22Rv1 (cell line): ENCODE measurements around the gene DENND1A.

Source experiments
- ZFX ChIP-seq: fragments of 450-650 bp; IDR thresholded peaks from 2 replicates; pipeline ENCODE4 v1.6.1; 2017; ENCODE audit warnings: antibody characterized with exemption, borderline replicate concordance
- TF ChIP-seq, protein P1 (sequence below): fragments of 450-650 bp; IDR thresholded peaks from 2 replicates; pipeline ENCODE4 v1.5.1; 2017; ENCODE audit warnings: mild to moderate bottlenecking

DNA sequence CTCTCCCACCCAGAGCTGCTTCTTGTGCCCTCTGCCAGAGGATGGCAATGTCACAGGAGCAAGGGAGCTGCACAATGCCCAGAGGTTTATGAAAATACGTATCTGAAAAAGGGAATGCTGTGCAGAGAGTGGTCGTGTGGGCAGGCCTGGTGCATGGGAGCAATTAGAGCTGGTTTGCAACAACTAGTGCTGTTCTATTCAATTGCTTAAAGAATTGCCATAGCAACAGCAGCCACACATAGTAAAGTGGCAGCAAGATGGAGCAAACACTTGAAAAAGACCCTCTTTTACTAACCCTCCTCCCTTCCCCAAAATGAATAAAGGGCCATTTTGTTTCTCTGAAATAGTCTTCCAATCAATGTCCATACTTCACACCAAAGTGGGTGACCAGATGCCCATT lies 407.7 kb downstream of the DENND1A start:
- TF ChIP-seq, protein P1, sequence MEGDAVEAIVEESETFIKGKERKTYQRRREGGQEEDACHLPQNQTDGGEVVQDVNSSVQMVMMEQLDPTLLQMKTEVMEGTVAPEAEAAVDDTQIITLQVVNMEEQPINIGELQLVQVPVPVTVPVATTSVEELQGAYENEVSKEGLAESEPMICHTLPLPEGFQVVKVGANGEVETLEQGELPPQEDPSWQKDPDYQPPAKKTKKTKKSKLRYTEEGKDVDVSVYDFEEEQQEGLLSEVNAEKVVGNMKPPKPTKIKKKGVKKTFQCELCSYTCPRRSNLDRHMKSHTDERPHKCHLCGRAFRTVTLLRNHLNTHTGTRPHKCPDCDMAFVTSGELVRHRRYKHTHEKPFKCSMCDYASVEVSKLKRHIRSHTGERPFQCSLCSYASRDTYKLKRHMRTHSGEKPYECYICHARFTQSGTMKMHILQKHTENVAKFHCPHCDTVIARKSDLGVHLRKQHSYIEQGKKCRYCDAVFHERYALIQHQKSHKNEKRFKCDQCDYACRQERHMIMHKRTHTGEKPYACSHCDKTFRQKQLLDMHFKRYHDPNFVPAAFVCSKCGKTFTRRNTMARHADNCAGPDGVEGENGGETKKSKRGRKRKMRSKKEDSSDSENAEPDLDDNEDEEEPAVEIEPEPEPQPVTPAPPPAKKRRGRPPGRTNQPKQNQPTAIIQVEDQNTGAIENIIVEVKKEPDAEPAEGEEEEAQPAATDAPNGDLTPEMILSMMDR = no peak
- no peak for TF ChIP-seq ZFX
